Retinal pigment epithelial cell (primary cell): Measurements from ENCODE around the gene COL11A2.
A peak's percentile ranks its signal among the peaks of the same experiment; 100 is the strongest.

ENCODE experiments used
- DNase-seq: peaks from one replicate; pipeline ENCODE4 v3.0.0-alpha.2; 2010; ENCODE audit warnings: low read depth
- H3K4me3 ChIP-seq: 2 replicates; pipeline ENCODE4 v1.5.1; 2011; ENCODE audit warnings: mild to moderate bottlenecking, low read length, control low read depth, moderate library complexity
- CTCF ChIP-seq: conservative IDR thresholded peaks from 2 replicates; pipeline ENCODE4 v1.5.1; 2011; ENCODE audit warnings: low read depth, low read length, control low read depth, inconsistent platforms

Gene COL11A2

GRCh38 chr6:33166363-33166762 lies 25.9 kb downstream of the COL11A2 start:
- TF ChIP-seq CTCF, result no peak
- DNase-seq, result no peak
- H3K4me3 ChIP-seq, result no peak overlapping the region

GRCh38 chr6:33165581-33166258 lies 26.5 kb downstream of the COL11A2 start:
- no peak for TF ChIP-seq CTCF
- no peak for DNase-seq
- H3K4me3 ChIP-seq, result no peak overlapping the region

GRCh38 chr6:33164665-33165373 lies 27.4 kb downstream of the COL11A2 start:
- TF ChIP-seq CTCF, result no peak
- no peak for DNase-seq
- H3K4me3 ChIP-seq, result no peak overlapping the region

GRCh38 chr6:33164176-33164575 lies 28.1 kb downstream of the COL11A2 start:
- no peak for DNase-seq
- no peak overlapping the region for H3K4me3 ChIP-seq
- TF ChIP-seq CTCF, result no peak

- TF ChIP-seq CTCF, result no peak
- no peak overlapping the region for H3K4me3 ChIP-seq
- DNase-seq, result no peak
These were observed 28.7 kb downstream of the COL11A2 start for GRCh38 chr6:33163540-33163939.

- peak; percentile 90 for TF ChIP-seq CTCF
- DNase-seq, result no peak
- peak overlapping the region; percentile 41 for H3K4me3 ChIP-seq
These were observed 30.6 kb downstream of the COL11A2 start for GRCh38 chr6:33161354-33162331.
